H9 (cell line): Measurements from ENCODE around the gene CAMKK1. TPM values are rescaled to one million over a fixed set of nuclear protein-coding genes. Genes with fewer than 3 reads are reported as not detected.

Experiments used
- DNase-seq: peaks from one replicate; pipeline ENCODE4 v3.0.0-alpha.2; 2017
- H2AFZ ChIP-seq: one replicate; pipeline ENCODE4 v1.6.1; 2013; ENCODE audit warnings: mild to moderate bottlenecking, low read length, control low read depth, moderate library complexity
- H2AK5ac ChIP-seq: 2 replicates; pipeline ENCODE4 v1.6.1; 2013; ENCODE audit warnings: low read length, control low read depth, mixed read lengths; ENCODE audit not compliant: insufficient read length
- H2BK120ac ChIP-seq: one replicate; pipeline ENCODE4 v1.6.1; 2013; ENCODE audit warnings: low read depth, mild to moderate bottlenecking, low read length, control low read depth, inconsistent platforms; ENCODE audit not compliant: poor library complexity, severe bottlenecking
- H2BK12ac ChIP-seq: 2 replicates; pipeline ENCODE4 v1.6.1; 2013; ENCODE audit warnings: low read length, control low read depth, mixed read lengths, low read depth; ENCODE audit not compliant: insufficient read length
- H2BK15ac ChIP-seq: 2 replicates; pipeline ENCODE4 v1.6.1; 2013; ENCODE audit warnings: low read depth, low read length, control low read depth
- H2BK20ac ChIP-seq: one replicate; pipeline ENCODE4 v1.6.1; 2013; ENCODE audit warnings: low read depth, mild to moderate bottlenecking, low read length, control low read depth, inconsistent platforms; ENCODE audit not compliant: poor library complexity, severe bottlenecking
- H2BK5ac ChIP-seq: 2 replicates; pipeline ENCODE4 v1.6.1; 2013; ENCODE audit warnings: low read length, control low read depth, mixed read lengths; ENCODE audit not compliant: insufficient read length
- H3K14ac ChIP-seq: 2 replicates; pipeline ENCODE4 v1.6.1; 2013; ENCODE audit warnings: low read length, control low read depth; ENCODE audit not compliant: insufficient read depth
- H3K18ac ChIP-seq: 2 replicates; pipeline ENCODE4 v1.6.1; 2013; ENCODE audit warnings: low read depth, mild to moderate bottlenecking, mixed read lengths, low read length, control low read depth; ENCODE audit not compliant: insufficient read length
- H3K23ac ChIP-seq: 2 replicates; pipeline ENCODE4 v1.6.1; 2013; ENCODE audit warnings: low read length, control low read depth, mixed read lengths, low read depth; ENCODE audit not compliant: insufficient read length
- H3K23me2 ChIP-seq: 2 replicates; pipeline ENCODE4 v1.6.1; 2013; ENCODE audit warnings: low read depth, mild to moderate bottlenecking, mixed read lengths, low read length, control low read depth; ENCODE audit not compliant: insufficient read length, poor library complexity, severe bottlenecking
- H3K27ac ChIP-seq: 2 replicates; pipeline ENCODE4 v1.5.1; 2013; ENCODE audit warnings: low read length, control low read depth, mixed read lengths, low read depth; ENCODE audit not compliant: insufficient read length
- H3K27me3 ChIP-seq: 2 replicates; pipeline ENCODE4 v1.6.1; 2013; ENCODE audit warnings: low read length, control low read depth, inconsistent platforms; ENCODE audit not compliant: insufficient read depth
- H3K4ac ChIP-seq: 2 replicates; pipeline ENCODE4 v1.6.1; 2013; ENCODE audit warnings: low read depth, mild to moderate bottlenecking, control low read depth, inconsistent platforms, low read length, moderate library complexity
- H3K4me1 ChIP-seq: 2 replicates; pipeline ENCODE4 v1.6.1; 2013; ENCODE audit warnings: low read length, control low read depth, inconsistent platforms; ENCODE audit not compliant: insufficient read depth
- H3K4me2 ChIP-seq: 2 replicates; pipeline ENCODE4 v1.6.1; 2013; ENCODE audit warnings: low read length, control low read depth, mixed read lengths; ENCODE audit not compliant: insufficient read length, insufficient read depth
- H3K56ac ChIP-seq: 2 replicates; pipeline ENCODE4 v1.6.1; 2013; ENCODE audit warnings: low read depth, mild to moderate bottlenecking, mixed read lengths, low read length, control low read depth; ENCODE audit not compliant: insufficient read length
- H3K79me1 ChIP-seq: 2 replicates; pipeline ENCODE4 v1.6.1; 2013; ENCODE audit warnings: low read depth, mild to moderate bottlenecking, moderate library complexity, low read length, control low read depth, inconsistent platforms; ENCODE audit not compliant: insufficient read depth, poor library complexity, severe bottlenecking
- H3K79me2 ChIP-seq: 2 replicates; pipeline ENCODE4 v1.6.1; 2013; ENCODE audit warnings: low read length, control low read depth, inconsistent platforms; ENCODE audit not compliant: insufficient read depth
- H3K9ac ChIP-seq: 2 replicates; pipeline ENCODE4 v1.6.1; 2013; ENCODE audit warnings: low read length, control low read depth, mixed read lengths; ENCODE audit not compliant: insufficient read length; ENCODE audit errors: extremely low read depth
- H3K9me3 ChIP-seq: one replicate; pipeline ENCODE4 v1.6.1; 2013; ENCODE audit warnings: low read depth, low read length, inconsistent platforms; ENCODE audit not compliant: control insufficient read depth
- H3T11ph ChIP-seq: one replicate; pipeline ENCODE4 v1.6.1; 2013; ENCODE audit warnings: mild to moderate bottlenecking, low read length, control low read depth, inconsistent platforms
- H4K20me1 ChIP-seq: one replicate; pipeline ENCODE4 v1.6.1; 2013; ENCODE audit not compliant: control insufficient read depth, insufficient read length, insufficient read depth
- H4K5ac ChIP-seq: 2 replicates; pipeline ENCODE4 v1.6.1; 2013; ENCODE audit warnings: low read depth, mild to moderate bottlenecking, mixed read lengths, low read length, control low read depth; ENCODE audit not compliant: insufficient read length
- H4K8ac ChIP-seq: replicated peaks from 2 replicates; pipeline ENCODE4 v1.6.1; 2013; ENCODE audit warnings: low read length, control low read depth, mixed read lengths, low read depth; ENCODE audit not compliant: insufficient read length
- H4K91ac ChIP-seq: 2 replicates; pipeline ENCODE4 v1.6.1; 2013; ENCODE audit warnings: low read depth, mild to moderate bottlenecking, moderate library complexity, mixed read lengths, low read length, control low read depth; ENCODE audit not compliant: insufficient read length
- H3K27ac Mint-ChIP-seq, 3 experiments: 2 replicates in 2 of 3; 3 replicates in 1 of 3; pipeline ENCODE4 v1.8.0; 2020 to 2021; ENCODE audit warnings: mixed read lengths in 3 of 3, mild to moderate bottlenecking in 1 of 3, moderate library complexity in 1 of 3
- H3K27me3 Mint-ChIP-seq: 2 replicates; pipeline ENCODE4 v1.8.0; 2021; ENCODE audit warnings: low read depth, mild to moderate bottlenecking, moderate library complexity, mixed read lengths
- H3K36me3 Mint-ChIP-seq, 3 experiments: 2 replicates in 2 of 3; 3 replicates in 1 of 3; pipeline ENCODE4 v1.8.0; 2020 to 2021; ENCODE audit warnings: low read depth in 3 of 3, mixed read lengths in 3 of 3; ENCODE audit not compliant: insufficient read depth in 1 of 3
- H3K4me1 Mint-ChIP-seq, 2 experiments: 2 replicates each; pipeline ENCODE4 v1.8.0; 2020; ENCODE audit warnings: mixed read lengths in 2 of 2
- H3K4me3 Mint-ChIP-seq, 2 experiments: 2 replicates in 1 of 2; 3 replicates in 1 of 2; pipeline ENCODE4 v1.8.0; 2020 to 2021; ENCODE audit warnings: mild to moderate bottlenecking in 2 of 2, mixed read lengths in 2 of 2, moderate library complexity in 1 of 2
- H3K9me3 Mint-ChIP-seq, 2 experiments: 2 replicates in 1 of 2; 3 replicates in 1 of 2; pipeline ENCODE4 v1.8.0; 2020; ENCODE audit warnings: mild to moderate bottlenecking in 2 of 2, mixed read lengths in 2 of 2, moderate library complexity in 1 of 2
- WGBS: extraction: QIAGEN DNeasy Blood & Tissue Kit; methylation state at CpG from one replicate; pipeline ENCODE4 v1.1.7; 2013; ENCODE audit warnings: missing lambda C conversion rate, low lambda C conversion rate, mixed read lengths; ENCODE audit not compliant: insufficient read length; ENCODE audit errors: extremely low coverage; 5-methylcytosine and 5-hydroxymethylcytosine counted together
- total RNA-seq: library from RNA; stranded (reverse); gene quantifications from 2 replicates; pipeline ENCODE4 v1.2.1, GENCODE V29; 2021
- TF ChIP-seq, protein P1 (sequence below): fragments of 200-600 bp; sonication (generic); conservative IDR thresholded peaks from 3 replicates; pipeline ENCODE4 v1.8.0; 2021; ENCODE audit warnings: antibody characterized with exemption, mild to moderate bottlenecking

The CAMKK1 gene
- total RNA-seq, 1 experiment from 2014 or later: 6.7 TPM

DNA sequence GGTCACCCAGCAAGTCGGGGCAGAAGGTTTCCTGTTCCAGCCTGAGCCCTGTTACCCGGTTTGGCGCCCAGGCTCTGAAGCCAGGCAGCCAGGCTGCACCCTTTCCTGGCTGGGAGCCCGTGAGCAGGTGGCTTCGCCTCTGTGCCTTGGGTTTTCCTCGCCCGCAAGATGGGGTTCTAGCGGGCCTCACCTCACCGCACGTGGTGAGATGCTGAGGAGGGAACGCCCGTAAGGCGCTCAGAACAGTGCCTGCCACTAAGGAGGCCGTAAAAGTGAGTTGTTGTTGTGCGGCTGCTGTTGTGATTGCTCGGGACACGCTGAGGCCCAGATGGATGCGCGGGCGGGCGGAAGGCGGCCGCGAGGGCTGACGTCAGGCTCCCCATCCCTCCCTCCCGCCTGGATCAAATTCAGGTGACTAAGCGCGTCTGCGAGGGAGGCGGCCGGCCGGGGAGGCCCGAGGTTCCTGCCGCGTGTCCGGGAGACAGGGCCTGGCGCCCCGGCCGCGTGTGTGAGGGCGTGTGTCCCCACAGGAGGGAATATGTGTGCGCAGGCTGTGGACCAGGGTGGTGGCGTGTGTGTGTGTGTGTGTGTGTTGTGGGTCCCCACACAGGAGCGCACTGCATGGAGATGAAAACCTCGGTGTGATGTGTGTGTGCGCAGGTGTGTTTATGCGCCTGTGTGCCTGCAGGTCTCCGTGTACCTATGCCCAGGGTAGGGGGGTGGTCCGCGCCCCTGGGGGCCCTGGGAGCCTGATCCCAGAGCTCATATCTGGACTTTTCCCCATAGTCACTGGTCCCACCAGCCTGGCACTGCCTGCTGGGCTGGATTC is 4.3 kb downstream of the CAMKK1 start:
- Histone ChIP-seq H4K5ac (no peak overlapping the region), H3K4ac (peak overlapping the region; percentile 52; the same call in 1 of the 2 replicates), H3T11ph (no peak overlapping the region), H3K14ac (peak overlapping the region; percentile 69), H3K9ac (no peak overlapping the region), H3K79me2 (no peaks in the 10 kb centered on the region), H2BK120ac (peak overlapping the region; percentile 31), H3K18ac (peak overlapping the region; percentile 87), H2BK15ac (no peak overlapping the region), H3K79me1 (no peaks in the 10 kb centered on the region), H2BK12ac (no peak overlapping the region), H3K9me3 (no peaks in the 10 kb centered on the region), H4K91ac (no peak overlapping the region), H2AFZ (no peak overlapping the region), H3K4me1 (peaks cover 2% of the 10 kb centered on the region; the same call in 1 of the 2 replicates), H2BK20ac (no peak overlapping the region), H4K20me1 (no peaks in the 10 kb centered on the region), H2AK5ac (no peak overlapping the region), H3K23me2 (peaks cover 6% of the 10 kb centered on the region), H3K56ac (no peak overlapping the region), H3K27me3 (no peaks in the 10 kb centered on the region), H3K4me2 (no peak overlapping the region), H3K23ac (no peak overlapping the region), H3K27ac (no peak overlapping the region), H2BK5ac (no peak overlapping the region), H4K8ac (no peak overlapping the region)
- H3K27me3 Mint-ChIP-seq: peaks cover 9% of the 10 kb centered on the region
- peaks cover 0 to 7% (median 0%) of the 10 kb centered on the region in 3 experiments; a peak in 3 of 7 replicates for H3K36me3 Mint-ChIP-seq
- peak; percentile 92 for DNase-seq
- TF ChIP-seq, protein P1, sequence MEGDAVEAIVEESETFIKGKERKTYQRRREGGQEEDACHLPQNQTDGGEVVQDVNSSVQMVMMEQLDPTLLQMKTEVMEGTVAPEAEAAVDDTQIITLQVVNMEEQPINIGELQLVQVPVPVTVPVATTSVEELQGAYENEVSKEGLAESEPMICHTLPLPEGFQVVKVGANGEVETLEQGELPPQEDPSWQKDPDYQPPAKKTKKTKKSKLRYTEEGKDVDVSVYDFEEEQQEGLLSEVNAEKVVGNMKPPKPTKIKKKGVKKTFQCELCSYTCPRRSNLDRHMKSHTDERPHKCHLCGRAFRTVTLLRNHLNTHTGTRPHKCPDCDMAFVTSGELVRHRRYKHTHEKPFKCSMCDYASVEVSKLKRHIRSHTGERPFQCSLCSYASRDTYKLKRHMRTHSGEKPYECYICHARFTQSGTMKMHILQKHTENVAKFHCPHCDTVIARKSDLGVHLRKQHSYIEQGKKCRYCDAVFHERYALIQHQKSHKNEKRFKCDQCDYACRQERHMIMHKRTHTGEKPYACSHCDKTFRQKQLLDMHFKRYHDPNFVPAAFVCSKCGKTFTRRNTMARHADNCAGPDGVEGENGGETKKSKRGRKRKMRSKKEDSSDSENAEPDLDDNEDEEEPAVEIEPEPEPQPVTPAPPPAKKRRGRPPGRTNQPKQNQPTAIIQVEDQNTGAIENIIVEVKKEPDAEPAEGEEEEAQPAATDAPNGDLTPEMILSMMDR: no peak
- H3K4me1 Mint-ChIP-seq: peaks cover 24 to 46% of the 10 kb centered on the region in 2 experiments
- no CpG with 5 or more reads among the region's 50 CpGs for WGBS
- no peaks in the 10 kb centered on the region for H3K9me3 Mint-ChIP-seq
- H3K4me3 Mint-ChIP-seq: no peak overlapping the region; a peak in 1 of 5 replicates
- peak overlapping the region in 1 of 3 experiments; percentile 88; a peak in 2 of 7 replicates for H3K27ac Mint-ChIP-seq
